Heart right ventricle (tissue), 16 donors: ENCODE results near the gene FN3K. TPM values are rescaled to one million over a fixed set of nuclear protein-coding genes. Genes with fewer than 3 reads are reported as not detected.

Experiments
- ATAC-seq, 8 donors: fragments of 200-7000 bp; cut with Tn5 transposase; one replicate each; pipeline ENCODE4 v1.9.1; 2020; ENCODE audit warnings: mild to moderate bottlenecking in 8 of 8, moderate library complexity in 8 of 8, moderate number of reproducible peaks in 1 of 8
- DNase-seq, 2 donors: peaks; one replicate each; pipeline ENCODE4 v3.0.0-alpha.2; 2020
- H3K27ac ChIP-seq, 10 donors: fragments of 200-600 bp; sonication (generic) in 2 of 10; one replicate each; pipeline versions ENCODE4 v1.5.0 to v1.8.0; 2020 to 2022; ENCODE audit warnings: mild to moderate bottlenecking in 3 of 10
- H3K27me3 ChIP-seq, 7 donors: fragments of 200-600 bp; one replicate each; pipeline ENCODE4 v1.8.0; 2021 to 2022; ENCODE audit warnings: mild to moderate bottlenecking in 2 of 7
- H3K36me3 ChIP-seq, 9 donors: fragments of 200-600 bp; sonication (generic) in 1 of 9; one replicate each; pipeline versions ENCODE4 v1.5.0 to v1.8.0; 2020 to 2022; ENCODE audit warnings: mild to moderate bottlenecking in 2 of 9
- H3K4me1 ChIP-seq, 9 donors: fragments of 200-600 bp; sonication (generic) in 1 of 9; one replicate each; pipeline versions ENCODE4 v1.5.0 to v1.8.0; 2020 to 2022; ENCODE audit warnings: mild to moderate bottlenecking in 4 of 9
- H3K4me3 ChIP-seq, 10 donors: fragments of 200-600 bp; sonication (generic) in 2 of 10; one replicate each; pipeline versions ENCODE4 v1.5.0 to v1.8.0; 2020 to 2022; ENCODE audit warnings: mild to moderate bottlenecking in 7 of 10, moderate library complexity in 2 of 10
- H3K9me3 ChIP-seq, 11 donors: fragments of 200-600 bp in 10 of 11; sonication (generic) in 2 of 11; one replicate each; pipeline versions ENCODE4 v1.5.0 to v1.8.0; 2013 to 2022; ENCODE audit warnings: mild to moderate bottlenecking in 2 of 11, control low read depth in 1 of 11, moderate library complexity in 1 of 11
- CTCF ChIP-seq, 9 donors: fragments of 200-600 bp; sonication (generic) in 2 of 9; IDR thresholded peaks; one replicate each; pipeline versions ENCODE4 v1.5.0 to v1.8.0; 2021 to 2022; ENCODE audit warnings: antibody characterized with exemption in 9 of 9, mild to moderate bottlenecking in 5 of 9, moderate library complexity in 1 of 9
- WGBS, 2 donors: extraction: QIAGEN DNeasy Blood & Tissue Kit; methylation state at CpG; one replicate each; pipeline ENCODE4 v1.1.7; 2013; ENCODE audit warnings: inconsistent platforms in 1 of 2; 5-methylcytosine and 5-hydroxymethylcytosine counted together
- intact Hi-C, 10 donors: fragments of 100-400 bp; cut with DNase I; formaldehyde crosslinking; loops; one replicate each; pipeline versions ENCODE4 v1.11.1 to v1.14.2; 2022
- long read RNA-seq, 3 donors: library from polyadenylated mRNA; unstranded; transcript quantifications; one replicate each; pipeline ENCODE4 v2.0.0, GENCODE V29; 2020 to 2021
- polyA plus RNA-seq, 2 donors: library from polyadenylated mRNA; stranded (reverse); fragments of 200-250 nt; gene quantifications; one replicate each; pipeline ENCODE4 v1.2.3, GENCODE V29; 2013
- total RNA-seq, 10 donors: library from RNA; stranded (reverse); fragmentation: NEBNext Ultra II Directional in 3 of 10; extraction: Animal tissue kit (Norgen Biotek cat#: 25700) in 3 of 10; gene quantifications; one replicate each; pipeline versions ENCODE4 v1.2.1 to v1.2.4, GENCODE V29; 2021 to 2023
- donor health status: Arrhythmogenic right ventricular cardiomyopathy.
- donor health status: ischemic (EF 13 %, LVEDD 7.1; RV severe dilation, severe dysfunction).
- donor health status: healthy with polysubstance abuse.
- donor health status: DM: no; HTN: yes; CAD: no.
- donor health status: DM: no; HTN: no; CAD: no.
- donor health status: ischemic (EF 25% LVEDD 6.9; RV normal size, moderate dysfunction).
- donor health status: ischemic (EF 25% LVEDD 5.7; RV mildly dilated, moderate dysfunction).
- donor health status: healthy.
- donor health status: DM: yes; HTN: yes; CAD: no.
- donor health status: Ischemic cardiomyopathy.
- donor health status: ischemic (EF 35%, LVEDD 5.7; RV mildly dilated, moderate dysfunction).
- donor health status: nonischemic (EF 11% LVEDD 7.7; RV severe dilation, severe dysfunction).
- donor health status: DM: yes; HTN: yes; CAD: no.
- donor health status: PGD.
- donor health status: ischemic (EF 29% LVEDD 5.4; RV normal size, mild dysfunction).
- donor health status: nonischemic (EF 23%, LVEDD 6.1; RV moderate dilation, normal function).

FN3K gene
- total RNA-seq: 100 to 1,000 TPM in 3 of 10 donors, 10 to 100 TPM in 7; 72.4 to 115 (median 92.4) TPM
- 10 to 100 TPM; 48.4 to 93.1 TPM for polyA plus RNA-seq
- long read RNA-seq, donor 1, partial matches to known transcripts: 2 of 5 reads
- long read RNA-seq, donor 1, other reads (novel, unspliced or antisense): 3 of 5 reads
- long read RNA-seq, donor 2, partial matches to known transcripts: 2 of 9 reads
- long read RNA-seq, donor 2, other reads (novel, unspliced or antisense): 7 of 9 reads
- long read RNA-seq, donor 3, partial matches to known transcripts: 1 of 4 reads
- long read RNA-seq, donor 3, other reads (novel, unspliced or antisense): 2 of 4 reads

GRCh38 chr17:82734987-82735866, at the start of gene FN3K:
FN3K (plus strand) TSS chr17:82735615; CDS start chr17:82735637, 22 bp downstream.
- peaks cover 0 to 14% (median 0%) of the 10 kb centered on the region in 11 donors for H3K9me3 ChIP-seq
- peak within 1 kb of the TSS; percentile 62 to 94 (median 81) for H3K4me3 ChIP-seq
- DNase-seq (peak; percentile 71 to 75), ATAC-seq (peak; percentile 38 to 89 (median 60))
- no peak for TF ChIP-seq CTCF (IDR thresholded peaks at IDR 0.05)
- 3 to 5% methylated on average over 74 to 101 of the region's 101 CpGs for WGBS, 2 donors
- intact Hi-C loops: loop anchor here in 2 of 10 donors (1.0 to 5.0 kb wide), 2 partner anchors 19 to 88 kb away; partner anchors contain the start of genes FN3KRP (in 1 of the 2) and WDR45B (in 1 of the 2)
- no peaks in the 10 kb centered on the region for H3K27me3 ChIP-seq
- H3K4me1 ChIP-seq: peaks cover 0 to 37% (median 16%) of the 10 kb centered on the region in 9 donors
- peaks cover 0 to 40% (median 12%) of the 10 kb centered on the region in 9 donors for H3K36me3 ChIP-seq
- H3K27ac ChIP-seq: peak within 1 kb of the TSS; percentile 76 to 96 (median 91)

GRCh38 chr17:82686366-82687324, 48.8 kb upstream of the FN3K start:
- Histone ChIP-seq H3K36me3 (peaks cover 0 to 11% (median 0%) of the 10 kb centered on the region in 9 donors), H3K9me3 (peaks cover 0 to 10% (median 5%) of the 10 kb centered on the region in 11 donors), H3K27me3 (no peaks in the 10 kb centered on the region), H3K4me3 (no peak overlapping the region), H3K4me1 (peaks cover 0 to 19% (median 0%) of the 10 kb centered on the region in 9 donors), H3K27ac (peak overlapping the region in 6 of 10 donors; percentile 1 to 86 (median 58))
- no peak for TF ChIP-seq CTCF (IDR thresholded peaks at IDR 0.05)
- ATAC-seq (peak in 3 of 8 donors; percentile 24 to 50 (median 27)), DNase-seq (no peak)
- intact Hi-C loops: no loop called here
- WGBS, 2 donors: 92 to 93% methylated on average over 19 of the region's 19 CpGs

GRCh38 chr17:82687375-82687861, 48.0 kb upstream of the FN3K start:
- H3K27ac ChIP-seq: peak overlapping the region in 5 of 10 donors; percentile 1 to 86 (median 67)
- H3K4me3 ChIP-seq: no peak overlapping the region
- peaks cover 0 to 19% (median 0%) of the 10 kb centered on the region in 9 donors for H3K4me1 ChIP-seq
- DNase-seq: no peak
- peaks cover 0 to 11% (median 0%) of the 10 kb centered on the region in 9 donors for H3K36me3 ChIP-seq
- 81 to 83% methylated on average over 10 of the region's 10 CpGs for WGBS, 2 donors
- no peaks in the 10 kb centered on the region for H3K27me3 ChIP-seq
- peaks cover 0 to 2% (median 0%) of the 10 kb centered on the region in 11 donors for H3K9me3 ChIP-seq
- ATAC-seq: peak in 5 of 8 donors; percentile 14 to 59 (median 46)
- intact Hi-C loops: no loop called here
- no peak for TF ChIP-seq CTCF (IDR thresholded peaks at IDR 0.05)
